B cell (primary cell): ENCODE measurements around the gene TBC1D30.

ENCODE experiments used
- CTCF ChIP-seq: fragments of 200-600 bp; IDR thresholded peaks from one replicate; pipeline ENCODE4 v1.8.0; 2022; ENCODE audit warnings: antibody characterized with exemption, mild to moderate bottlenecking
- EZH2 ChIP-seq: IDR thresholded peaks from 2 replicates; pipeline ENCODE4 v1.6.1; 2012; ENCODE audit warnings: borderline replicate concordance, low read depth, mild to moderate bottlenecking, moderate library complexity, low read length; ENCODE audit not compliant: insufficient read depth, poor library complexity, severe bottlenecking

DNA sequence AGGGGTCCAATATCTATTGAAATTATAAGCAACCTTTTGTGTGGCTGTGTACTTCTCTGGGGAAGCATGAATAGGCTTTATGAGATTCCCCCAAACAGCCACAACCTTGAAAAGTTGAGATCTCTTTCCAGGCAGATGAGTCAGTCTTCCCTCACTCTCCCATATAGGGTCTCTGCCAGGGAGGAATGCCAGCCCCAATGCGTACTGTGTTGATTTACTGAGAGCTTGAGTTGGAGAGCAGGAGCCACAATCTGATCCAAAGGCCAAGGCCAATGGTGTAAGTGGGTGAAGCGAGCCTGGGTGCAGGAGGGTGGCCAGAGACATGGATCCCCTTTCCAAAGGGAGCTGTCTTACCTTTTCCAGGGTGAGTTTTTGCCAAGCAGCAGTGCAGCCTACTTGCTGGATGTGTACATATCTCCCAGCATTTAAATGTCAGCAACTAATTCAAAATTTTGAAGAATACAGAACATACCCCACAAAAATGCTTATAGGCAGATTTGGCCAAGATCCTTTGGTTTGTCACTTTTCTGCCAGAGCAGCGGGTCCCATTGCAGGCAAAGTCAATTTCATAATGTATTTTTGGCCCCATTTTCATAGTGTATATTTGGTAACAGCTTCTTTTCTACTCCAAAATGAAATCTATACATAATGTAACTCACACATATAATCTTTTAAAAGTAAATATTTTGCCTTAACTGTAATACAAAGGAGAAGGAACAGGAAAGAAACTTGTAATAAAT, 88.2 kb downstream of the TBC1D30 start:
- no peak for TF ChIP-seq CTCF
- TF ChIP-seq EZH2: no peak
